SK-N-DZ (cell line): Measurements from ENCODE around the gene CLEC2A.
"Not testable (repeated sequence)": the region's sequence is repeated elsewhere in the genome, so short reads cannot be mapped to it uniquely, and the experiment has no call there.

Experiments
- DNase-seq: peaks from one replicate; pipeline ENCODE4 v3.0.0-alpha.2; 2015; ENCODE audit warnings: low spot score

The CLEC2A gene

DNA sequence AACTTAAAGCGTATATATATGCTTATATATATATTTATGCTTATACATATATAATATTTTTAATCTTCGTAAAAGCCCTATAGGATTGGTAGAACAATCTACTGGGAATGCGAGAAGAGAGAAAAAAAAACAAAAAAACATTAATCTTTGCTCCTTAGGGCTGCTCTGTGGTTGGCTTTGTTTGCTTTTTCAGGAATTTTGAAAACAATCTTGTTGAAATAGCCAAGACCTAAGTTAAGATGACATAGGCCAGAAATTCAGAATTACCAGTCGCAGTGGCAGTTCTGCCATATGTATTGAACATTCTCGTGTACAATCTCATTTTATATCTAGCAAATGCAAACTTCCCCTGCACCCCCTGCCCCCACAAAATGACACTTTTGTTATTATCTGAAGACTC is 50.2 kb downstream of the CLEC2A start:
- no peak for DNase-seq

DNA sequence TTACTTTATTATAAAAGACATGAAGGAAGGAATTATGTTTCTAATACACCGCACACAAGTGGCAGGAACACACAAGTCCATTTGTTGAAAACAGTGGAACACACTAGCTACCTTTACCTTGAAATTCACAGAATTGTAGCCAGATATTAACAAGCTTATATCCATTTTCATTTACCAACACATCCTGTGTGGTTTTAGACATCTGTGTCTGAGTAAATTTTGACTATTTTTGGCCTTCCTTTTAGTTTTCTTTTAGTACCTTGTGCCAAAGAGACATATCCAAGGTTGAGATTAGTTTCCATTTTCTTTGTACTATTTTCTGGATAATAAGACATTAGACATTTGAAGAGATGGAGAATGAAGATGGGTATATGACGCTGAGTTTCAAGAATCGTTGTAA is 50.9 kb downstream of the CLEC2A start, which contains the start of gene KLRF2:
Gene KLRF2 (plus strand): TSS at position 244 of the 400 bp plus-strand sequence. CDS start 107 bp downstream, at position 351.
- no peak for DNase-seq

- no peak for DNase-seq
Measured at GRCh38 chr12:9880532-9881078, 51.6 kb downstream of the CLEC2A start.

DNA sequence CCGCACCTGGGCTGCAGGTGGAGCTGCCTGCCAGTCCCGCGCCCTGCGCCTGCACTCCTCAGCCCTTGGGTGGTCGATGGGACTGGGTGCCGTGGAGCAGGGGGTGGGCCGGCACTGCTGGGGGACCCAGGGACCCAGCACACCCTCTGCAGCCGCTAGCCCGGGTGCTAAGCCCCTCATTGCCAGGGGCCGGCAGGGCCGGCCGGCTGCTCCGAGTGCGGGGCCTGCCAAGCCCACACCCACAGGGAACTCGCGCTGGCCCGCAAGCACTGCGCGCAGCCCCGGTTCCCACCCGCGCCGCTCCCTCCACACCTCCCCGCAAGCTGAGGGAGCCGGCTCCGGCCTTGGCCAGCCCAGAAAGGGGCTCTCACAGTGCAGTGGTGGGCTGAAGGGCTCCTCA is 56.0 kb downstream of the CLEC2A start:
- DNase-seq: not testable (repeated sequence)

- no peak for DNase-seq
Measured at GRCh38 chr12:9872742-9873141, 59.4 kb downstream of the CLEC2A start.

DNA sequence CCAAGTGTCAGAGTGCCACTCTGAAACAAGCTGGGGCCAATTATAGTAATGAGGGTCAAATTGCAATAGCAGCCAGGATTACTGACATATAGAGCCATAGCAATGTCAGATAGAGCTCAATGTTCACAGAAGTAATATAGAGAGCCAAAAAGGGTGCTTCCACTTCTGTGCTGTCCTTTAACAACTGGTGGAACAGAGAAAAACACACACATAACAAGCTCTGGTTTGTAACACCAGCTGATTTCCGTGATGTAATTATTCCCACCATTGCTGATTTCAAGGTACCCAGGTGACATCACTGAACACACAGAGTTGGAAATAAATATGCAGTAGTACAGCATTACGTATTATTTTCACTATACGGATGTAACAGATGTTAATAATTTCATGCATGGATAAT is 60.0 kb downstream of the CLEC2A start:
- DNase-seq: no peak

- DNase-seq: no peak
Measured at GRCh38 chr12:9870286-9870866, 61.8 kb downstream of the CLEC2A start.

DNA sequence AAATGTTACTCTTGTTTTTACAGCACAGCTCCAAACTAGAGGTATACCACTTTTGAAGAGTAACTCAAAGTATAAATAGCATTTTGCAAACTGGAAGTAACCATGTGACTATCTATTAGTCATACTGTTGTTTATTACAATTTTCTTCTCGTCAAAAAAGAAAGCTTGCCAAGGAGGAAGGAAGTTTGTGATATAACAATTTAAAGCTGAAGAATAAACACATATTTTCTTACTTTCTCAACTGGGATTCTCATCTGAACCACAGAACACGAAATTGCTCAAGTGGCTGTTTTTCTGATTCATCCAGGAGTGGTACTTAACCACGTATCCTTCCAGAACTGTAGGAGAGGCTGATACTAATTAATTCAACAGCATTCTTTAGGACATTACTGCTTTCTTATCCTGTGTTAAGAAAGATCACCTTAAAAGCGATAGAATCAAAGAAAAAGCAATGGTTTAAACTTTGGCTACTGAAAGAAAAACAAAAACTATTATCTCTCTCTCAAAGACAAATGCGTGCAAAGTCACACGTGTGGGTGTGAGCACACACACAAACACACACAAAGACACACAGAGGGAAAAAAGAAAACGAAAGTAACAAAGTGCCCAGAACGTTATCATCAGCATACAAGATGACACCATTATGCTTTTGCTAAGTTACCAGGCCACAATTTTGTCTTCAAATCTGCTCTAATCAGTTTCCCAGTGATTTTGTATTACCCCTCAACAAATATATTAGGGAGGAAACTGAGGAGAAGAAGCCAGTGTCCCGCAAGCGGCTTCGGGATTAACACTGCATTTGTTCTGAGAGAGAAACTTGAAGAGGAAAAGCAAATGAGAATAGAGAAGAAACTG is 62.6 kb downstream of the CLEC2A start, which contains the start of gene CLEC2B:
Gene CLEC2B (minus strand): TSS at position 48 of the 855 bp plus-strand sequence.
- no peak for DNase-seq

GRCh38 chr12:9868951-9869306 is 63.2 kb downstream of the CLEC2A start:
- DNase-seq: no peak

GRCh38 chr12:9868311-9868801 is 63.8 kb downstream of the CLEC2A start:
- DNase-seq: no peak

DNA sequence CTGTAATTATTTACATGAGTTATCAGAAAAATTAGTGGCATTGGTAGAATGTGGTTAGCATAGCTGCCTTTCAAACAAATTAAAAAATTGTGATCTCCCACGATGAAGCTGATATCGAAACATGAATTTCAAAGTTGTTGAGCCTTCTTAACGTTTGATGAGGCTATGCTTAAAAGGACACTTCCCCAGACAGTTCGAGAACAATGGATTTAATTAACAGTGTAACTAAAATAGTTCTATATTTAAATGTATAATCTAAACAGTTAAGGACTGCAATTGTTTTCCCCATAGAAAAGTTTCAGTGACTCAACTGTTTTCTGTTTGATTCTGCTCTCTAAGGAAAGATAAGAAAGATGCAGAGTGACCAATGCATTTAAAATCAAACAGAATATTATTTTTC is 64.6 kb downstream of the CLEC2A start:
- DNase-seq: no peak

DNA sequence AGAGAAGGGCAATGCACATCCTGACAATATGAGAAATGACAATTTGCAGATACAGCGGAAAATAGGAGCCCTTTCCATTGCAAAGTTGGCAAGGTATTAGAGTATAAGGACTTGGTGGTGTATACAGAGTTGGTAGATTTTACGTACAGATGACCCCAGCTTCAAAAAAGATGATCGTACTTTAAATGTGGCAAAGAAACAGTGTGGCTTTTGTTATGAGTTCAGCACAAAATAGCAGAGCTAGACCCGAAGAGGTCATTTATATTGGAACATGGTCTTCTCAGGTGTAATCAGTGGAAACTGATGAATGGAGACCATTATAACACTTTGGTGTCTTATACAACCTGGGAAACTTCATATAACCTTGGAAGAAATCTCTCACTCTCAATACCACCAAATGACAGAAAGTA is 65.3 kb downstream of the CLEC2A start:
- no peak for DNase-seq

GRCh38 chr12:9864913-9865675 is 67.1 kb downstream of the CLEC2A start:
- no peak for DNase-seq
